GM21360 (cell line): ENCODE data around the gene TPK1.
A peak's percentile ranks its signal among the peaks of the same experiment; 100 is the strongest.
"Not testable (repeated sequence)": the region's sequence is repeated elsewhere in the genome, so short reads cannot be mapped to it uniquely, and the experiment has no call there.

ENCODE experiments used
- ATAC-seq: cut with Tn5 transposase; IDR thresholded peaks from one replicate; pipeline ENCODE4 v1.9.1; 2021; ENCODE audit warnings: mild to moderate bottlenecking, moderate library complexity; ENCODE audit not compliant: unreplicated experiment

TPK1 gene

DNA sequence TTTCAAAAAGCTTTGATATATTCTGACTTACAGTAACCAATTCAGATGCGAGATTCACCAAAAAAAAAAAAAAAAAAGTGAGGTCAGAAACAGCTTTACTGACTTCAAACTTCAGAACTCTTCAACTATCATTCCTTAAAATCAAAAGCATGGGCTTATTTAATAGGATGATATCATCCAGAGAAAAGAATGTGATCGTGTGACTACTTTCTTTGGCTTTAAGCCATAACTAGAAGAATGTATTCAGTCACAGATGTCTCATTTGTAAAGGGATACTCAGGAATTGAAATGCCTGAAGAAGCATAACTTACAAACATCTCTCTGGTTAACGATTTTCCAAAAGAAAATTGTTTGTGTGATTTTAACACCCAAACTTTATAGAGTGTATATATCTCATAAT lies 11.5 kb downstream of the TPK1 start:
- ATAC-seq, result no peak

- no peak for ATAC-seq
Observed at GRCh38 chr7:144822223-144822622, 13.6 kb downstream of the TPK1 start.

DNA sequence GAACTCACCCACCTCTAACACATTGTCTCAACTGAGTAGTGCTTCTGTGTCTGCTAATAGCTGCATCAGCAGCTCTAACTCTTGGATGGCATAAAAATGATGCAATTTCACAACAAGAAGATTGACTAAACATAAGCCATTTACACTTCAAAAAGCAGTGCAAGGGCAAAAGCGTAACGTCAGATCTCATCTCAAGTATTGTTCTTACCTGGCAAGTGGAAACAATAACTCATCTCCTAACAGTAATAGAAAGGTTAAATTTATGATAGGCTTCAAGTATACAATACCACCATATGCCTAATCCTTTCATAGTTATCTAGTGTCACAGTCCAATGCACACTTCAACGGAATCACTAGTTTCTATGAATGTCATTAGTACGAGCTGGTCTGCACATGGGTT lies 14.8 kb downstream of the TPK1 start:
- peak; percentile 50 for ATAC-seq

DNA sequence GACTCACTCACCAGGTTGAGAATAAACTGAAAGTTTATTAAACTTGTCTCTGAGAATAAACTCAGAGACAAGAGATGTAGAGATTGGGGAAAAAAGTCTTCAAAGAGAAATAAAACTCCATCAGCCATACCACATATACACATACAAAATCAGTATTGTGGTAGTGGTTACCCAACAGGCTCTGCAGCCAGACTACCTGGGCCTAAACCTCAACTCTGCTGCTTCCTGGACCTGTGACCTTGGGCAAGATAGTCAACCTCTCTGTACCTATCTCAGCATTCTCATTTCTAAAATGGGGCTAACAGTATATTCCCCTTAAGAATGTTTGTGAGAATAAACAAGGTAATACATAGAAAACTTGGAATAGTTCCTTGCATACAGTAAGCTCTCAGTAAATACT lies 15.3 kb downstream of the TPK1 start:
- no peak for ATAC-seq

DNA sequence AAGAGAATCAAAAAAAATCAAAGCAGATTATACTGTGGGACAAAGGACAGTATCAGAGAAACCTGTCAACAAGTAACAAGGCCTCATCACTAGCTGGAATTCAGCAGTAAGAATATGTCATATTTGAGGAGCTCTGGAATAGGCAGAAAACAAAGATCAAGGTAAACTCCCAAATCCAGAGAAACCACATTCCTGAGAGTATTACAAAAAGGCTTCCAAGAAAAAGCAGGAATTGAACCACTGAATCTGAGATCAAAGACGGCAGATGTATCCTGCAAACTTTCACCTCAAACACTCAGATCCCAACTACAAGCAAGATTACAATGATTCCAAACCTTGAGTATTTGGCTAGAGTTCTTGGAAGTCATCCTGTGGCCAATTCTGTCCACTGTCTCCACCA lies 16.3 kb downstream of the TPK1 start:
- no peak for ATAC-seq

DNA sequence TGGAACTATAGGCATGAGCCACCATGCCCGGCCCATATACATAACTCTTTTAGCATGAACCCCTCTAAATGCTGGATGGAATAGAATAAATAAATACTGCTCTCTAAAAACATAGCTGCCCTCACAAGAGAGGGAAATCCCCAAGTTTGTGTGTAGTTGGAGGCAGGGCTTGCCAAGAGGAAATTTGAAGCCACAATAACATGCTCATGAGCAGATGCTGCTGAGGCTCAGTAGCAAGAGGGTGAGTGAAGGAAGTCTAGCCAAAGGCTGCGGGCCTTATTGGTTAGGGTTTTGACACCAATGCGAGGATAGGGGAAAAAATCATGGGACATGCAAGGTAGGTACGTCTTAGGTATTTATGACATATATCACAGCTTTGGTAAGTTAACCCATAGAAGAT lies 17.3 kb downstream of the TPK1 start:
- peak; percentile 58 for ATAC-seq

DNA sequence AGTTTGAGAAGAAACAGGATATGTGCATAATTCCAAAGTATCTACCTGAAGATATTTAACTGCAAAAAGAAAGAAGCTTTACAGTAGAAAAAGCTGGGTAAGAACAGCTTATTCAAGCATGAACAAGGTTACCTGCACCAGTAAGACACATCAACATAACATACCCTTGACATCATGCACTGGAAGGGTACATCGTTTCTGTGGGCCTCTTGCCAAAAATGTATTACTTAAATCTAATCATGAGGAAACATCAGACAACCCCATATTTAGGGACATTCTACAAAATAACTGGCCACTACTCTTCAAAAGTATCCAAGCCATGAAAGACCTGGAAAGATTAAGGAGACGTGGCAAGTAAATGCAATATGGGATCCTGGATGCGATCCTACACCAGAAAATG lies 18.9 kb downstream of the TPK1 start:
- no peak for ATAC-seq

GRCh38 chr7:144814299-144814698 lies 21.6 kb downstream of the TPK1 start:
- ATAC-seq, result no peak

GRCh38 chr7:144812379-144813283 lies 23.2 kb downstream of the TPK1 start:
- peak; percentile 94 for ATAC-seq

GRCh38 chr7:144805627-144806239 lies 30.1 kb downstream of the TPK1 start:
- no peak for ATAC-seq

GRCh38 chr7:144800678-144801436 lies 35.0 kb downstream of the TPK1 start:
- ATAC-seq, result not testable (repeated sequence)

- no peak for ATAC-seq
Observed at GRCh38 chr7:144796919-144797318, 38.9 kb downstream of the TPK1 start.

- no peak for ATAC-seq
Observed at GRCh38 chr7:144792050-144792449, 43.8 kb downstream of the TPK1 start.

- no peak for ATAC-seq
Observed at GRCh38 chr7:144791488-144791887, 44.4 kb downstream of the TPK1 start.

DNA sequence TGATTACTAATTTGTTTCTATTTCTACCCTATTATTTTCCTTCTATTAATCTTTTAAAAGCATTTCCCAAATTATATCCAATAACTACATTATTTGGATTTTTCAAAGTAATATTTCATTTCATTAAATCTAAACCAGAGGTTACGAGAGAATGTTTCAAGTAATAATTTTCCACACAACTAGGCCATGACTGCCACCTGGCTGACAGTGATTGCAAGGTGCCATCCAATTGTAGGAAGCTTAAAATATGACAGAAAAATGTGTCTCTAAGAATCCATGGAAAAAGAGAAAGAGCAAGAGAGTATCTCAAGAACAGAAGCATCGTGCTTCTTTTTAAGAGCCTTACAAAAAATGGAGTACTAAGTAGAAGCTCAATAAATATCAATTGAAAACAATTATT lies 48.7 kb downstream of the TPK1 start:
- no peak for ATAC-seq

DNA sequence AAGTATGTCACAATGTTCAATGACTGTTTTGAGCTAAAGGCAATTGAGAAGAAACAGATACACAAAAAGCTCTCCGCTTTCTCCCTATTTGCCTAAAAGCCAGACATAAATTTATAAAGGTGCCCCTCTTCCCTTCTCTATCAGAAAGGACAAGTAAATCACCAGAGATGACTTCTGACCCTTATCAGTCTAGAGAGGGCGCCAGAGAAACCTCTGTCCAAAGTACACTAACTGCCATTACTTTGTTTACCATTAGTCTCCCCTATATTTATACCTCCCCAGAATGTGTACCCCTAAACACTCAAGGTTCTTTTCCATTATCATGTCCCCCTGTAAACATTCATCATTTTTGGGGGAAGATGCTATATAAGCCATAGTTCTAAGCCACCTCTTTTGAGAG lies 49.3 kb downstream of the TPK1 start:
- ATAC-seq, result peak; percentile 69

DNA sequence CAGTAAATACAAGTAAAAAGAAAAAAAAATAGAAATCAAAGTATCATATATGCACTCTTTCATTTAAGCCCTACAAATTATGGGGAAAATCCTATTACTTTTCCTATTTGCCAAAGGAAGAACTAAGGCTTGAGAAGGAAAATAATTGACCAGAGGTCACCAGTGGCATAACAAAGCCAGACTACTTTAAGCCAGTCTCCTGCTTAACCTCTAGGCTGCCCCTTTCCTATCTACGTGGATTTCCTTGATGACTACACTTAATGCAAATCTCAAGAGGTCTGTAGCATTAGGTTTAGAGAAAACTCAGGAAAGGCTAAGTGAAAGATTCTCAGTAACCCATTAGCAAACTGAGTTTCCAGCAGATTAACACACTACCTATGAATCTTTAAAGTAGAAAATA lies 49.8 kb downstream of the TPK1 start:
- peak; percentile 22 for ATAC-seq

- ATAC-seq, result no peak
Observed at GRCh38 chr7:144785521-144785920, 50.3 kb downstream of the TPK1 start.

DNA sequence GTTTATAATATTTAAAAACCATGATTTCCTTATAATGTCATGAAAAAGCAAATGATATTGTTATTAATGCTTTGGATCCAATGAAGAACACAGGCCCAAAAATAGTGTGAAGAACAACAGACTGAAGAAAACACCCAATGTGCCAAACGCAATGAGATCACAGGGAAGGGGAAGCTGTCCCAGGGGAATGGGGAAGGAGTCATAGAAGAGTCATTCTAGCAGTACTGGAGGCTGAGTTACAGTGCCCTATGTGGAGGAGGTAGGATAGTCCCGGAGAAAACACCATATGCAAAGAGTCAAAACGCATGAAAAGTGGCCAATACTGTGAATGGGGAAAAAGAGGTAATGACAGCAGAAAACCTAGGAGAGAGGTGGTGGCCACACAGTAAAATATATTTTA lies 50.9 kb downstream of the TPK1 start:
- ATAC-seq, result no peak

DNA sequence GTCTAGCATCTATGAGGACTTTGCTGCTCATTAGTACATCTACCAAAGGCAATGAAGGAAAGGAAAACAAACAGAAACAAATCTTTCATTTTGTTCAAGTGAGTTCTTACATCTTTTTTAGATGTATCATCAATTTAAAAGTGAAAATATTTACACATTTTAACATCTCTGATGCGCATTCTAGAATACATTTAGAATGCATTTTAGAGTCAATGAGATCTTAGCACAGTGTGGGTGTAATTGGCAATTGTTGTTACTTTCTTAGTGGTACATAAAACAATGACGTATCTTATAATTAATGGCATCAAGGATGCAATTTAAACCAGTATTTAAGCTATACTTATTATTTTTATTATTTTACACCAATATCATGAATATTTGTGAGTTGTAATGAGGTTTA lies 51.4 kb downstream of the TPK1 start:
- ATAC-seq, result no peak

- no peak for ATAC-seq
Observed at GRCh38 chr7:144782883-144783282, 53.0 kb downstream of the TPK1 start.
